Neural cell (in vitro differentiated cells): ENCODE results near the gene GNAI2. TPM values are rescaled to one million over a fixed set of nuclear protein-coding genes. Genes with fewer than 3 reads are reported as not detected.

ENCODE experiments used
- H2AFZ ChIP-seq: fragments of 200-600, 300-800 bp; sonication (generic), shearing (Covaris generic); 2 replicates; pipeline ENCODE4 v1.6.0; 2014; ENCODE audit warnings: low read depth, mild to moderate bottlenecking, antibody characterized with exemption, low read length, moderate library complexity
- H3F3A ChIP-seq: fragments of 200-600 bp; shearing (Covaris generic); 2 replicates; pipeline ENCODE4 v1.6.1; 2016; ENCODE audit warnings: mild to moderate bottlenecking, moderate library complexity, mixed read lengths, antibody characterized with exemption, low read length; ENCODE audit not compliant: insufficient read depth, poor library complexity, severe bottlenecking
- H3K27ac ChIP-seq: fragments of 200-600, 300-800 bp; sonication (generic), shearing (Covaris generic); 2 replicates; pipeline ENCODE4 v1.5.1; 2014; ENCODE audit warnings: mild to moderate bottlenecking, low read length, moderate library complexity
- H3K27me3 ChIP-seq: fragments of 300-800, 200-600 bp; sonication (generic), shearing (Covaris generic); 2 replicates; pipeline ENCODE4 v1.6.0; 2014; ENCODE audit warnings: mild to moderate bottlenecking, low read depth, low read length, moderate library complexity; ENCODE audit not compliant: insufficient read depth
- H3K36me3 ChIP-seq: fragments of 300-800, 200-600 bp; sonication (generic), shearing (Covaris generic); 2 replicates; pipeline ENCODE4 v1.5.1; 2014; ENCODE audit warnings: mild to moderate bottlenecking, antibody characterized with exemption, low read length, moderate library complexity; ENCODE audit not compliant: insufficient read depth
- H3K4me2 ChIP-seq: fragments of 300-800, 200-600 bp; sonication (generic), shearing (Covaris generic); 2 replicates; pipeline ENCODE4 v1.6.0; 2014; ENCODE audit warnings: mild to moderate bottlenecking, low read length
- H3K4me3 ChIP-seq: fragments of 300-800, 200-600 bp; sonication (generic), shearing (Covaris generic); 2 replicates; pipeline ENCODE4 v1.5.1; 2014; ENCODE audit warnings: mild to moderate bottlenecking, low read length, moderate library complexity
- H3K79me2 ChIP-seq: fragments of 200-600 bp; shearing (Covaris generic); replicated peaks from 2 replicates; pipeline ENCODE4 v1.6.0; 2014; ENCODE audit warnings: mild to moderate bottlenecking, low read length, moderate library complexity; ENCODE audit not compliant: insufficient read depth
- H3K9ac ChIP-seq: fragments of 300-800, 200-600 bp; sonication (generic), shearing (Covaris generic); 2 replicates; pipeline ENCODE4 v1.6.1; 2016; ENCODE audit warnings: mild to moderate bottlenecking, low read length, mixed read lengths
- H3K9me2 ChIP-seq: fragments of 200-600 bp; shearing (Covaris generic); 2 replicates; pipeline ENCODE4 v1.6.1; 2016; ENCODE audit warnings: mild to moderate bottlenecking, low read length, mixed read lengths; ENCODE audit not compliant: insufficient read depth
- H3K9me3 ChIP-seq: fragments of 200-600, 300-800 bp; sonication (generic), shearing (Covaris generic); 2 replicates; pipeline ENCODE4 v1.6.1; 2016; ENCODE audit warnings: mild to moderate bottlenecking, mixed run types, low read length, moderate library complexity, mixed read lengths
- H4K20me1 ChIP-seq: fragments of 200-600 bp; shearing (Covaris generic); 2 replicates; pipeline ENCODE4 v1.6.1; 2016; ENCODE audit warnings: mild to moderate bottlenecking, mixed run types; ENCODE audit not compliant: insufficient read depth
- POLR2AphosphoS5 ChIP-seq: IDR thresholded peaks from 2 replicates; pipeline ENCODE4 v1.6.1; 2012
- REST ChIP-seq: IDR thresholded peaks from 2 replicates; pipeline ENCODE4 v1.6.1; 2012; ENCODE audit warnings: borderline replicate concordance
- TAF1 ChIP-seq: IDR thresholded peaks from 2 replicates; pipeline ENCODE4 v1.6.1; 2012; ENCODE audit warnings: low read depth
- polyA plus RNA-seq: library from polyadenylated mRNA; depleted of rRNA; stranded (reverse); fragments of >200 nt; gene quantifications from 2 replicates; pipeline ENCODE4 v1.2.3, GENCODE V29; 2014

GNAI2 gene
- polyA plus RNA-seq, 1 donor from 2014 or later, result 101 TPM

- Histone ChIP-seq H4K20me1 (no peaks in the 10 kb centered on the region), H3K9ac (peak overlapping the region; percentile 47), H2AFZ (no peak overlapping the region), H3K36me3 (no peaks in the 10 kb centered on the region), H3K27ac (peak overlapping the region; percentile 47), H3K79me2 (no peaks in the 10 kb centered on the region), H3K27me3 (no peaks in the 10 kb centered on the region), H3K9me3 (no peaks in the 10 kb centered on the region), H3F3A (no peaks in the 10 kb centered on the region), H3K4me2 (no peak overlapping the region), H3K9me2 (no peaks in the 10 kb centered on the region), H3K4me3 (no peak overlapping the region)
- TF ChIP-seq REST (no peak), POLR2AphosphoS5 (peak; percentile 3)
Measured at GRCh38 chr3:50264964-50265485, 29.0 kb downstream of the GNAI2 start.

- Histone ChIP-seq H3K27me3 (no peaks in the 10 kb centered on the region), H3K4me2 (no peak overlapping the region), H2AFZ (no peak overlapping the region), H3K9me2 (no peaks in the 10 kb centered on the region), H3K27ac (peak overlapping the region; percentile 47), H3K9me3 (no peaks in the 10 kb centered on the region), H3K9ac (no peak overlapping the region), H3K79me2 (no peaks in the 10 kb centered on the region), H4K20me1 (no peaks in the 10 kb centered on the region), H3K4me3 (no peak overlapping the region), H3K36me3 (no peaks in the 10 kb centered on the region), H3F3A (no peaks in the 10 kb centered on the region)
- no peak for TF ChIP-seq REST
- TF ChIP-seq TAF1, result no peak
Measured at GRCh38 chr3:50265571-50265970, 29.6 kb downstream of the GNAI2 start.

- Histone ChIP-seq H2AFZ (no peak overlapping the region), H3K9me2 (no peaks in the 10 kb centered on the region), H3K27me3 (no peaks in the 10 kb centered on the region), H3K27ac (no peak overlapping the region), H3K9me3 (no peaks in the 10 kb centered on the region), H3K9ac (no peak overlapping the region), H3K4me2 (no peak overlapping the region), H3K4me3 (no peak overlapping the region), H3K79me2 (no peaks in the 10 kb centered on the region), H4K20me1 (no peaks in the 10 kb centered on the region), H3K36me3 (no peaks in the 10 kb centered on the region), H3F3A (no peaks in the 10 kb centered on the region)
- no peak for TF ChIP-seq POLR2AphosphoS5
Measured at GRCh38 chr3:50266017-50266416, 30.0 kb downstream of the GNAI2 start.
